PC-3 (cell line): ENCODE results near the gene PI4KA.

Experiments used
- CTCF ChIP-seq: fragments of 300-600 bp; sonication (generic); conservative IDR thresholded peaks from 2 replicates; pipeline ENCODE4 v1.5.1; 2017; ENCODE audit warnings: antibody characterized with exemption, low read depth, mild to moderate bottlenecking, low read length
- EZH2 ChIP-seq: fragments of 300-600 bp; sonication (generic); IDR thresholded peaks from one replicate; pipeline ENCODE4 v1.6.1; 2017; ENCODE audit warnings: antibody characterized with exemption, mild to moderate bottlenecking, low read length; ENCODE audit not compliant: unreplicated experiment
- EZH2phosphoT487 ChIP-seq: fragments of 300-600 bp; sonication (generic); IDR thresholded peaks from 2 replicates; pipeline ENCODE4 v1.6.1; 2018; ENCODE audit warnings: mild to moderate bottlenecking, antibody characterized with exemption, low read length, borderline replicate concordance

- TF ChIP-seq CTCF (no peak), EZH2 (no peak), EZH2phosphoT487 (no peak)
Measured at GRCh38 chr22:20766530-20766929, 92.1 kb downstream of the PI4KA start.
